ENCODE measurements around the gene PLD5.
A peak's percentile ranks its signal among the peaks of the same experiment; 100 is the strongest.
"Not testable (repeated sequence)": the region's sequence is repeated elsewhere in the genome, so short reads cannot be mapped to it uniquely, and the experiment has no call there.

The PLD5 gene

GRCh38 chr1:242206994-242207393 lies 317.5 kb downstream of the PLD5 start:
- DNase-seq = no peak

DNA sequence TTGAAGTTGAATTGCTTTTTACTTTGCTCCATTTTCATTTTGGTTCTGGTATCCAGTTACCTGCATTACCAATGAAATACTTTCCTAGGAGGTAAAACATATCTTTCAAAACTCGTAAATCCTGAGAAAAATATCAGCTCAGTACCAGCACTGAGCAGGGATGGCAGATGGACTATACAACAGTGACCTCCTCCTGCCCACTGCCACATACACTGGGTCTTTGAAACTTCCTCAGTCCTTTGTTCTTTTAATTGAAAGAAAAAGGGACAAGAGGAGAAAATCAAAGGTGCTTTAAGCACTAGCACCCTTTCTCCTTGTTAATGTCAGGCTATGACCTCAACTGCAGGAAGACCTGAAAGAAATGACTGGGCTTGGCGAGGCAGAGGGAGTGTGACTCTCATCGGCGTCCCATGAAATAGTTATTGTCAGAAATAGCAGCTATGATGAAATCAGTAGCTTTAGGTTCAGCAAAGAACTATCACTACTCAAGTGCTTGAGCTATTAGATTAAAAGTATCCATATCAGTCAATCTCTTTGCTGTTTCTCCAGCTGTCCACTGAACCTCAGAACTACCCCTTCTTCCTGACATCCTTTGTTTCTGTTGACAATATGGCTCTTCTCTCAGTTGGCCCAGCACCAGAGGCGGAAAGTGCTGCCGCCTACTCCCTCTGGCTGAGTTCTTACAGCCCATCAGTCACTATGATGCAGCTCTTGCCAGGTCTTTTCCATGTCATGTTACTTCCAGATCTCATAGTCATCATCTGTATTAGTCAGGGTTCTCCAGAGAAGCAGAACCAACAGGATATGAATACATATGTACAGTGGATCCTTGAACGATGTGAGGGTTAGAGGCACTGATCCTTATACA lies 318.6 kb downstream of the PLD5 start:
- no peak for DNase-seq

GRCh38 chr1:242203262-242203661 lies 321.2 kb downstream of the PLD5 start:
- DNase-seq = no peak

- no peak for DNase-seq
Measured at GRCh38 chr1:242201090-242201489, 323.4 kb downstream of the PLD5 start.

GRCh38 chr1:242199776-242200458 lies 324.6 kb downstream of the PLD5 start:
- DNase-seq = no peak

GRCh38 chr1:242197907-242198820 lies 326.3 kb downstream of the PLD5 start:
- no peak for DNase-seq

- DNase-seq = no peak
Measured at GRCh38 chr1:242196914-242197313, 327.6 kb downstream of the PLD5 start.

DNA sequence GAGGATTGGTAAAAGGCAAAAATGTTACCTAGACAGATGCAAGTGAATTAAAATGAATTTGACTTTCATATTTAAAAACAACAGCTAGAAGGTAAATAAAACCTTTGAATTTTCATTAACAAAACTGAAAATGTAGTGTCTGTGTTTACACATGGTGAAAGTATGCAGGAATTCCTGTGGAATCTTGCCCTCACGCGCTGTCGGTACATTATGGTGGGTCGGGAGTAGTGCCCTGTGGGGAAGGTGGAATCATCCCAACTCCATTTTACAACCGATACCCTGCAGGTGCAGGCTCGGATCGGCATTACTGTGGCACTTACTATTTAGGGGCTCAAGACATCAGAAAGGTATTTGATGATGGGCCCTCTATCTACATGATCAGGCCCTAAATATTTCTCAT lies 328.4 kb downstream of the PLD5 start:
- no peak for DNase-seq

GRCh38 chr1:242189591-242189990 lies 334.9 kb downstream of the PLD5 start:
- DNase-seq = no peak

- DNase-seq = no peak
Measured at GRCh38 chr1:242187816-242188215, 336.7 kb downstream of the PLD5 start.

- no peak for DNase-seq
Measured at GRCh38 chr1:242187171-242187570, 337.3 kb downstream of the PLD5 start.

- DNase-seq = peak; percentile 99
Measured at GRCh38 chr1:242185731-242186130, 338.8 kb downstream of the PLD5 start.

DNA sequence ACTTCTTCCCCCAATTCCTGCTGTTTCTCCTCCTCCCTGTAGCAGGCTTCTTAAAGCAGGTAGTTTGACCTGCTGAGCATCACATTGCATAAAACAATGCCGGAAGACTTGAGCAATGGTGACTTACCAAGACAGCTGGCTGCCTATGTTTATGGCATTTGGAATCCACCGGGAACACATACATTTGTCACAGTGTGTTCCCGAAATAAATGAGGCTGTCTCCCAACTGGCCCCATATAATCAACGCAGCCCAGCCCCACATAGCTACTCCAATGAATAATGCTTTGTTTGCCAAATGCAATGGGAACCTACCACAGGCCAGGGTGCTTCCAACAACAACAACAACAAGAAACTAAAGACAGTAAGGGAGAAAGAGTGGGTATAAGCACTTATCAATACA lies 339.5 kb downstream of the PLD5 start:
- peak; percentile 92 for DNase-seq

- DNase-seq = not testable (repeated sequence)
Measured at GRCh38 chr1:242179767-242180166, 344.7 kb downstream of the PLD5 start.

DNA sequence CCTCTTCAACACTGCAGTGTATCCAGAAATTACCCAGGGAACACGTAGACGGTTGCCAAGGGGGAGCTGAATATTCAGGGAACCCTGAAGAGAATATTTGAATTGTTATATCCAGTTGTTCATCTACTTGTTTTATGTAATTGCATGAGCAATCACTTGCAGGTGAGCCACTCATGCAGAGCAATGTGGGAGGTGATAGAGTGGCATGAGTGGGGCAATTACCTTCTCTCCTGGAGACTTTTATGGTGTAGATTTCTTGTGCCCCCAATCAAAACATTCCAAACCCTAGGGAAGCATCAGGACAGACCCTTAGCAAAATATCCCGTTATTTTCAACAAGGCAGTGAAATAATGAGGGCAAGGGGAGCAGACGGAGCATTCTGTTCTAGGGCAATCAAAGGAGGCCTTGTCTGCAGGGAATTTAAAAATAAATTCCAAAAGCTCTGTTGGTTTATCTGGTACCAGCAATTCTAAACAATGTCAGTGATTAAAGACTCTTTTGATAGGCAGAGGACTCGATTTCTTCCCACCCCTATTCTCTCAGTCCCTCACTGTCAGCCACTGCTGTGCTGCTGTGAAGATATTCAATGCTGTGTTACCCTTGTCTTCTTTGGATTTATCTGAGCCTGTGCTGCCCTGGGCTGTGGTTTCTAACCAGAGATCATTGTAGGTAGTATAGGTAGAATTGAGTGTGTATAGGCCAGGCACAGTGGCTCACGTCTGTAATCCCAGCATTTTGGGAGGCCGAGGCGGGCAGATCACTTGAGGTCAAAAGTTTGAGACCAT lies 345.4 kb downstream of the PLD5 start:
- no peak for DNase-seq

- no peak for DNase-seq
Measured at GRCh38 chr1:242178436-242178835, 346.1 kb downstream of the PLD5 start.

GRCh38 chr1:242162140-242162539 lies 362.4 kb downstream of the PLD5 start:
- no peak for DNase-seq

DNA sequence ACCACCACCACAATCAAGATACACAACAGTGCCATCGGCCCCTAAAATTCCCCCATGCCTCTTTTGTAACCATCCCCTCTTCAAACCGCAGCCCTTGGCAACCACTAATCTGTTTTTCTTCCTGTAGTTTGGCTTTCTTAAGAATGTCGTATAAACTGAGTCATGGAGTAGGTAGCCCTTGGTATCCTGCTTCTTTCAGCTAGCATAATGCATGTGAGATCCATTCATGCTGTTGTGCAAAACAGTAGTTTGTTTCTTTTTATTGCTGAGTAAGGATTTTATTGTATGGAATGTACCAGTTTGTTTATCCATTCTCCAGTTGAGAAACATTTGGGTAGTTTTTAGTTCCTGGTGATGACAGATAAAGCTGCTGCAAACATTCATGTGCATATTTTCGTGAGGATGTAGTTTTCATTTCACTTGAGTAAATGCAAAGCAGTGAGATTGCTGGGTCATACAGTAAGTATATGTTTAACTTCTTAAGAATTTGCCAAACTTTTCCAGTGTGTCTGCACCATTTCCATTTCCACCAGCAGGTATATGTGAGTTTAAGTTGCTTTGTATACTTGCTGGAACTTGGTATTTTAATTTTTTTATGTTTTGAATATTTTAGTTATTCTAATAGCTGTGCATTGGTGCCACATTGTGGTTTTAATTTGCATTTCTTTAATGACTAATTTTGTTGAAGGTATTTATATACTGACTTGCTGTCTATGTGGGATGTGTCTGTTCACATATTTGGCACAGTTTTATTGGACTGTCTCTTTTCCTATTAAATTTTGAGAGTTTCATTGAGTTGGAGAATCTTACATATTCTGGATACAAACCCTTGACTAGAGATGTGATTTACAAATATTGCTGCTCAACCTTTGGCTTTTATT lies 377.2 kb downstream of the PLD5 start:
- DNase-seq = no peak

GRCh38 chr1:242146652-242147051 lies 377.8 kb downstream of the PLD5 start:
- DNase-seq = no peak

DNA sequence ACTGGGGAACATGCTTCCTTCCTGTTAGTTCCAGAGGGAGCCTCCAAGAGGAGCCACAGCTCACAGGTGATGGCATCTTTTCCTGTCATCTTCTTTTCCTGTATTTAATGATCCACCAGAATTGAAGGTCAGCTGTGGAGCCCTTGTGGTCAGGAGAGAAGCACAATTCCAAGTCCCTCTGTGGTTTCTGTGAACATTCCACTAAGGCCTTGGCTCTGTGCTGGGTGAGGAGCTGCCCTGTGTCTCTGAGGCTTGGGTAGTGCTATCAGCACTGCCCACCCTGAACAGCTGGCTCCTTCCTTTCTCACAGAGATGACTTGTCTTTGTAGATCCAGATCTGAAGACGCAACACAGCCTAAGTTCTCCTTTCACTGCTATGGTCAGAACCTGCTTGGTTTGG lies 383.7 kb downstream of the PLD5 start:
- no peak for DNase-seq

DNA sequence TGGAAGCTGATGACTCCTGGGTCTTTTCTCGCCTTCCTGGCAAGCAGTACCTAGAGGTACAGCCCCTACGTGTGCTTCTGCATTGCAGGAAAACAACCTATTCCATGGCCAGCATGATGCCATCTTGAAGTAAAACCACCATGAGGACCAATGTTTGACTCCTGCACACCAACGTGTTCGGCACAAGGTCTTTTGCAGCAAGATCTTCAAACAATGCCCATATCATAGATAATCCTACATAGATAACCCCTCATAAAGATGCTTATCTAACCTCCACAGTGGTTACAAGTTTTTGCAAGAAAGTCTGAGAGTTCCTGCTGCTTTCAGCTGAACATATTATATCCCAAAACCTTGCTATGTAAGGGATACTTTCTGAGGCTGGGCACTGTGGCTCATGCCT lies 384.5 kb downstream of the PLD5 start:
- DNase-seq = no peak

Measured in NCI-H1694 (cell line).